ENCODE measurements around the gene UCN.

DNA sequence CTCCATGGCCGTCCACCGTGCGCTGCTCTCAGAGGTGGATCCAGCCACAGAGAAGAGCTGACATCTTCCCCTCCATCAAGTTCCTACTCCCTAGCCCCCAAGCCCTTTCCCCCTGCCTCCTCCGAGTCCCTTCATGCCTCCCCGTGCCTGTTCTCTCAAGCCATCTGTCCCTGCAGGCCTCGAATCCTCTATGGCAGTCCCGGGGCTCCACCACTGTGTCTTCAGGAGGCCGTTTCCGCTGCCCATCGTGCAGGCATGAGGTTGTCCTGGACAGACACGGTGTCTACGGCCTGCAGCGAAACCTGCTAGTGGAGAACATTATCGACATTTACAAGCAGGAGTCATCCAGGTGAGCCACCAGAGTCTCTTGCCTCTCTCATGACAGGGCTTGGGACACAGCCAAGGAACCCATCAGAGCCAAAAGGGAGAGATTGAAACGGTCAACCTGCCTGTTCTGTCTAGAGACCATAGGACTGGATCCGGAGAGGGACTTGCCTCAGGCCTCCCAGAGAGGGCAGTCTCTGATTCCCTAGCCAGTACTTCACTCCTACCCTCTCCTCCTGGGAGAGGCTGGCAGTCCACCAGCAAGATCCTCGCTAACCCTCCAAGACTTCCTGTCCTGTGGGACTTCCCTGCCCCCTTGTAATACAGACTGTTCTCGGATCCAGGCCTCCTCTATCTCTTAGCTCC is 9.7 kb downstream of the UCN start:
- no peak for TF ChIP-seq POLR2A (IDR thresholded peaks at IDR 0.05)
- TF ChIP-seq, protein P1, sequence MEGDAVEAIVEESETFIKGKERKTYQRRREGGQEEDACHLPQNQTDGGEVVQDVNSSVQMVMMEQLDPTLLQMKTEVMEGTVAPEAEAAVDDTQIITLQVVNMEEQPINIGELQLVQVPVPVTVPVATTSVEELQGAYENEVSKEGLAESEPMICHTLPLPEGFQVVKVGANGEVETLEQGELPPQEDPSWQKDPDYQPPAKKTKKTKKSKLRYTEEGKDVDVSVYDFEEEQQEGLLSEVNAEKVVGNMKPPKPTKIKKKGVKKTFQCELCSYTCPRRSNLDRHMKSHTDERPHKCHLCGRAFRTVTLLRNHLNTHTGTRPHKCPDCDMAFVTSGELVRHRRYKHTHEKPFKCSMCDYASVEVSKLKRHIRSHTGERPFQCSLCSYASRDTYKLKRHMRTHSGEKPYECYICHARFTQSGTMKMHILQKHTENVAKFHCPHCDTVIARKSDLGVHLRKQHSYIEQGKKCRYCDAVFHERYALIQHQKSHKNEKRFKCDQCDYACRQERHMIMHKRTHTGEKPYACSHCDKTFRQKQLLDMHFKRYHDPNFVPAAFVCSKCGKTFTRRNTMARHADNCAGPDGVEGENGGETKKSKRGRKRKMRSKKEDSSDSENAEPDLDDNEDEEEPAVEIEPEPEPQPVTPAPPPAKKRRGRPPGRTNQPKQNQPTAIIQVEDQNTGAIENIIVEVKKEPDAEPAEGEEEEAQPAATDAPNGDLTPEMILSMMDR (IDR thresholded peaks at IDR 0.05) = no peak

All from upper lobe of left lung (tissue), 4 donors.